Measurements from ENCODE around the gene PRR13.
"Not testable (repeated sequence)": the region's sequence is repeated elsewhere in the genome, so short reads cannot be mapped to it uniquely, and the experiment has no call there.

Gene PRR13

DNA sequence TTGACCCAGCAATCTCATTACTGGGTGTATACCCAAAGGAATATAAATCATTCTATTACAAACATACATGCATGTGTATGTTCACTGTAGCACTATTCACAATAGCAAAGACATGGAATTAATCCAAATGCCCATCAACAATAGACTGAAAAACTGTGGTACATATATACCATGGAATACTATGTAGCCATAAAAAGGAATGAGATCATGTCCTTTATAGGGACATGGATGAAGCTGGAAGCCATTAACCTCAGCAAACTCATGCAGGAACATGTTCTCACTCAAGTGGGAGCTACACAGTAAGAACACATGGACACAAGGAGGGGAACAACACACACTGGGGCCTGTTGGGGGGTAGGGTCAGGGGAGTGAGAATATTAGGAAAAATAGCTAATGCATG, 2.0 kb upstream of the PRR13 start:
- DNase-seq = not testable (repeated sequence)

DNA sequence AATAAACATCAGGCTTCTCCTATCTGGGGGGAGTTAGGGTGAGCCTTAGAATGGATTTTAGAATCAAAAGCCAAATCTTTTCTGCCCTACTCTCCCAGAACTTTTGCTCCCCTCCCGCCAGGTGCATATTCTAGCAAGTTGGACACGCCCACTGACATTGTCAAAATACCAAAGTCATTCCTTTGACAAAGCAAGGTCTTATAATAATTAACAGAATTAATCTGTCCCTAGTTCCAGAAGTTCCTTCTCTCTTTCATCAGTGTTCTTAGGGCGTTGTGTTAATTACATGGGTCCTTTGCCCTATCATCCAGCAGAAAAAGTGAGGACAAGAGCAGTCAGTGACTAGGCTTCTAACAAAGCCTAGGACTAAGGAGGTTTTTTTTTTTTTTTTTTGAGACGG, 2.4 kb downstream of the PRR13 start:
- DNase-seq = no peak

GRCh38 chr12:53444593-53445325, 3.2 kb downstream of the PRR13 start:
- not testable (repeated sequence) for DNase-seq

GRCh38 chr12:53450936-53451335, 9.4 kb downstream of the PRR13 start:
- no peak for DNase-seq

- DNase-seq = peak; percentile 97
Measured at GRCh38 chr12:53451661-53452158, 10.2 kb downstream of the PRR13 start, which contains the start of gene PCBP2. TSS of gene PCBP2 (plus strand) at chr12:53452102. CDS start at chr12:53454801, 2,699 bp downstream.

- peak; percentile 71 for DNase-seq
Measured at GRCh38 chr12:53452159-53453077, 10.9 kb downstream of the PRR13 start.

- no peak for DNase-seq
Measured at GRCh38 chr12:53453953-53454640, 12.6 kb downstream of the PRR13 start.

- no peak for DNase-seq
Measured at GRCh38 chr12:53454707-53455106, 13.2 kb downstream of the PRR13 start.

GRCh38 chr12:53456654-53457366, 15.3 kb downstream of the PRR13 start:
- no peak for DNase-seq

DNA sequence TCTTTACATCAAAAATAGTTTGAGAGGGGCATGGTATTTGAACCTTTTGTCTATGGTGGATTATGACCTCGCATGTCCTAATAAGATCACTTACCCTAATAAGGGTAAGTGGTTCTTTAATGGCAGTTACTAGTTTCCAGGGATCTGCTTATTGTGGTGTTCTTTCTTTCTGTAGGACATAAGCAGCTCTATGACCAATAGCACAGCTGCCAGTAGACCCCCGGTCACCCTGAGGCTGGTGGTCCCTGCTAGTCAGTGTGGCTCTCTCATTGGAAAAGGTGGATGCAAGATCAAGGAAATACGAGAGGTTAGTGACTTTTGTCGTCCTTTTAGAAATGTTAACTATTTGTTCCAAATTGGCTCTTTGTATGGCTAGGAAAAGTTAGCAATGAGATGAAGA, 17.6 kb downstream of the PRR13 start:
- no peak for DNase-seq

GRCh38 chr12:53461059-53461458, 19.5 kb downstream of the PRR13 start:
- DNase-seq = no peak

DNA sequence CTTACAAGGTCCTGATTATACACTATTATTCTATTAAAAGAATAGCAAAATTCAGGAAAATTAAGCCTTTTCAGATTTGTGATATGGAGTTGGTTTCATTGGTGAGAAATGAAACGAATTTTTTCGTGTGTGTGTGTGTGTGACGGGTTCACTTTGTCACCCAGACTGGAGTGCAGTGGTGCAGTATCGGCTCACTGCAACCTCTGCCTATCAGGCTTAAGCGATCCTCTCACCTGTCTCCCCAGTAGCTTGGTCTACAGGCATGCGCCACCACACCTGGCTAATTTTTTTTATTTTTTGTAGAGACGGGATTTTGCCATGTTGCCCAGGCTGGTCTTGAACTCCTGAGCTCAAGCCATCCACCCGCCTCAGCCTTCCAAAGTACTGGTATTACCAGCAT, 20.1 kb downstream of the PRR13 start:
- no peak for DNase-seq

DNA sequence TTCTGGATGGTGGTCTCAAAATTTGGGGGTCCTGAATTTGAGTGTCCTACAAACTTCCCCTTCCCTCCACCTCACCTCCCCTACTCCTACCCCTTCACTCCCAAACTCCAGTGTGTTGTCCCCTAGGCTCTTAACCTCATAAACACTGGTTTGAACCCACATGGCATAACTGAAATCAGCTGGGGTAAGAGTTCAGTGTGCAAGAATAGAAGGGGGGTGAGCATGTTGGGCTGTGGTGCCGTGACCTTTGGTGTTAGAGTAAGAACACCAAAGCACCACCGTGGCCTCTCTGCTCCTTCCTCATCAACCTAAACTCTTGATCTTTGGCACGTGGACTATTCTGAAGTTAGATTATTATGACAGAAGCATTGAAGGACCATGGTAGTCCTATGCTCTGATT, 21.4 kb downstream of the PRR13 start:
- no peak for DNase-seq

DNA sequence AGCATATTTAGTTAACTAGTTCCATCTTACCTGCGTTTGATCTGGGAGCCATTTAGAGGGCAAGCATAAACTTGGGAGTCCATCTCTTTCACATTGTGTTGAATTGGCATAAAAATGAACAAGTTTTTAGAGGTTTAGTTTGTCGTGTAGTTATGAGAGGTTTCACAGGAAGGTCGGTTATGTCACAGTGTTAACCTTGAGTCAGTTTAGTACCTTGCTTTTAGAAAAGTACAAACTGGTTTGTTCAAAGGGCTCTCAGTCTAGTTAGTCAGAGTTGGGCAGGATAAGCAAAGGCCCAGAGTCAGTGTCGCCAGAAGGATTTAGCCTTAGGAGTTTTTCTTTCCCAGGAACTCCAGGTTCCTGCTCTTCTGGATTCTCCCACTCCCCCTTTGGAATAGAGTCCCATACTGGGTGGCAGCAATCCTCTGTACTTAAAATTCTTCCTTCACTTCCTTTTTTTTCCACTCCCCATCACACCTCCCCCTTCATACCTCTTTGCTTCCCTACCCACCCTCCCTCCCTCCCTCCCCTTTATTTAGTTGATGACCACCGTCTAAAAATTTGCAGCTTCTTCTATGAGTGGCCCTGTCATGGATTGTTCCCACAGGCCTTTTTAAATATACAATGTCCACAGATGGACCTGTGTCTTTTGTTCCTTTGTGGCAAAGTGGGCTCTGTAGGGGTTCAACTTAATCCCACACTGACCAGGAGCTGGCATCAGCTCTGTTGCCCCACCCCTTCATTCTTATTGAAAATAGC, 22.4 kb downstream of the PRR13 start:
- DNase-seq = no peak

DNA sequence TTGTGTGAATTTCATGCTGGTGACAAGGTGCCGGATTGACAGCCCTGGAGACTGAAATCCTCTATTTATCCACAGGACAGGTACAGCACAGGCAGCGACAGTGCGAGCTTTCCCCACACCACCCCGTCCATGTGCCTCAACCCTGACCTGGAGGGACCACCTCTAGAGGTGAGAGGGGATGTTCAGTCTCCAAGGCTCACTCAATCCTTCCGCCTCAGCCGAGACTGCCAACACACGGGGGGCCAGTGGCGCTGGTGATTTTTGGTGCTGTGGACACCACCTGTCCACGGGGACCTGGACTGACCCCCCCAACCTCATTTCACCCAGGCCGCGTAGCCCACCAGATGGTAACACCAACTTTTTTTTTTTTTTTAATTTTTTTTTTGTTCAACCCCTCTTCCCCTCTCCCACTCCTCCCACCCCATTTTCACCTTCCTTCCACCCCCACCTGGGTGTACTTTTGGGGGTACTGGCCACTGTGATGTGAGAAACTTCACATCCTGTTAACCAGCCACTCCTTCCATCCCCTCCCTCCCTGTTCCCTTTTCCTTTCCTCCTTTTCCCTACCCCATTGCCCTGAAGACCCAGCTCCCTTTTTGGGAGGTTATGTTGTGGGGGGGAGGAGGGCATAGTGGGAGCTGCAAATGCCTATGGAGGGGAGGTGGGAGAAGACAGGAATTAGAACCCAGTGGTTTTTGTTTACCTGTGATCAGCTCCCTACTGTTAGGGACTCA, 23.3 kb downstream of the PRR13 start:
- no peak for DNase-seq

DNA sequence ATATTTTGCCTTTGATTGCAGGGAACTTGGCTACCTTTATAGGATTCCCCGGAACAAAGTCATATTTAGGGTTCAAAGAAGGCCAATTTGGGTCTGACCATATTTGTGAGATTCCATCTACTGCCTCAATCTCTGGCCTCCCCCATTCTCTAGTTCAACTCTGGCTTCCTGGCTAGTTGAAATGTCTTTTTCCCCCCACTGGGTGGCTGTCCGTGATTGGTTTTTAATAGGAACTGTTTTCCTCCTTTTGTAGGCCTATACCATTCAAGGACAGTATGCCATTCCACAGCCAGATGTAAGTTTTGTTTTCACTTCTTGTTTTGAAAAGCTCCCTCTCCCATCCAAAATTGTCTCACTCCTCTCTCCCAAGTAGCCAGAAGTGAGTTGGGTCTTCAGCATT, 24.1 kb downstream of the PRR13 start:
- DNase-seq = no peak

GRCh38 chr12:53466640-53467039, 25.1 kb downstream of the PRR13 start:
- no peak for DNase-seq

DNA sequence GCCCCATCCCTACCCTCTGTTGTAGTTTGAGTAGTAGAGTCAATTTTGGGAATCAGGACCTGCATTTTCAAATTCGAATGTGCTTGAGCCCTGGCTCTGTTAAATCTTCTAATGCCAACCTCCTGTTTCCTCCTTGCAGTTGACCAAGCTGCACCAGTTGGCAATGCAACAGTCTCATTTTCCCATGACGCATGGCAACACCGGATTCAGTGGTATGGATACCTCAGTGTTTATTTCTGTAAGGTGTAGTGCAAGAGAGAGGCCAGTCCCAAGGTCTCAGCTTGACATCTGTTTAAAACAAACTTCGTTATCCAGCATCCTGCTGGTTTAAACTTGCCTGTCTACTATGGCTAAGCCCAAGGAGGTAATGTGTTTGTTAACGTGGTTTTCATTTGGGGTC, 25.5 kb downstream of the PRR13 start:
- no peak for DNase-seq

GRCh38 chr12:53467880-53468279, 26.3 kb downstream of the PRR13 start:
- no peak for DNase-seq

DNA sequence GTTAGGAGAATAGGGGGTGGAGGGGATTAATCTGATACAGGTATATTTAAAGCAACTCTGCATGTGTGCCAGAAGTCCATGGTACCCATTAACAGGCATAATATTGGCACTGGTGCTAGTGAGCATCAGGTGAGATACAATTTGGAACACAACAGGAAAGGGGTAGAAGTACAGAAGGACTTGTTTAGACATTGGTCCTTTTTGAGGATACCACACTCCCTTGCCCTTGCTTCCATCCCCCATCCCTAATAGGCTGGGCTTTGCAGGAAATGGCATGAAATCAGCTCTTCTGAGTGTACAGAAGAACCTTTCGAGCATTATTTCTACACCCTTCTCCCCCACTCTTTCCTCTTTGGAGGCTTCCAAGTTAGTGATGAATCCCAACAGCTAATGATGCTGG, 26.7 kb downstream of the PRR13 start:
- DNase-seq = no peak

- DNase-seq = no peak
Measured at GRCh38 chr12:53472056-53472582, 30.6 kb downstream of the PRR13 start.
